Thyroid gland (tissue), 4 donors: ENCODE results near the gene SOWAHA. TPM values are rescaled to one million over a fixed set of nuclear protein-coding genes. Genes with fewer than 3 reads are reported as not detected.

Experiments used
- DNase-seq, 2 donors: peaks; one replicate each; pipeline ENCODE4 v3.0.0-alpha.2; 2019
- H3K27ac ChIP-seq, 3 donors: fragments of 200-600 bp; sonication (generic); 1 replicate in 2 of 3; 2 replicates in 1 of 3; pipeline ENCODE4 v1.5.1; 2016 to 2019; ENCODE audit warnings: mild to moderate bottlenecking in 1 of 3, moderate library complexity in 1 of 3
- H3K27me3 ChIP-seq: fragments of 200-600 bp; sonication (generic); one replicate; pipeline ENCODE4 v1.5.1; 2019
- H3K36me3 ChIP-seq, 2 donors: fragments of 200-600 bp; sonication (generic); one replicate each; pipeline ENCODE4 v1.5.1; 2016 to 2019
- H3K4me1 ChIP-seq, 2 donors: fragments of 200-600 bp; sonication (generic); one replicate each; pipeline ENCODE4 v1.5.1; 2017 to 2019
- H3K4me3 ChIP-seq, 3 donors: fragments of 200-600 bp; sonication (generic); replicated peaks in 1 of 3; 1 replicate in 2 of 3; 2 replicates in 1 of 3; pipeline ENCODE4 v1.5.1; 2016; ENCODE audit warnings: mild to moderate bottlenecking in 1 of 3
- H3K9me3 ChIP-seq: fragments of 200-600 bp; sonication (generic); one replicate; pipeline ENCODE4 v1.5.1; 2017
- CTCF ChIP-seq, 6 experiments: fragments of 200-600 bp in 3 of 6; fragments of 450-650 bp in 3 of 6; sonication (generic) in 3 of 6; IDR thresholded peaks; one replicate each; pipeline ENCODE4 v1.5.1; 2016 to 2019; ENCODE audit warnings: antibody characterized with exemption in 6 of 6, mild to moderate bottlenecking in 2 of 6, inconsistent platforms in 1 of 6, moderate library complexity in 1 of 6
- POLR2A ChIP-seq, 2 donors: fragments of 450-650 bp; IDR thresholded peaks; one replicate each; pipeline ENCODE4 v1.6.1; 2017; ENCODE audit warnings: antibody characterized with exemption in 2 of 2, mild to moderate bottlenecking in 2 of 2, moderate library complexity in 1 of 2
- WGBS, 2 donors: methylation state at CpG; one replicate each; pipeline ENCODE4 v1.1.5; 2017; 5-methylcytosine and 5-hydroxymethylcytosine counted together
- intact Hi-C: fragments of 100-400 bp; cut with DNase I; formaldehyde crosslinking; loops from one replicate; pipeline ENCODE4 v1.15.1; 2023
- total RNA-seq, 4 donors: library from RNA; depleted of rRNA; stranded (reverse); fragments of >200 nt; gene quantifications; one replicate each; pipeline ENCODE4 v1.2.3, GENCODE V29; 2016

Gene SOWAHA
- total RNA-seq: 1 to 10 TPM; 3.7 to 9.3 (median 4.6) TPM

- no peaks in the 10 kb centered on the region for H3K36me3 ChIP-seq
- peaks cover 6 to 10% of the 10 kb centered on the region in 2 donors for H3K4me1 ChIP-seq
- peak; percentile 64 to 69 for DNase-seq
- H3K27ac ChIP-seq: peak within 1 kb of the TSS in 2 of 3 donors; percentile 36 to 38
- TF ChIP-seq POLR2A (IDR thresholded peaks at IDR 0.05) (peak in 1 of 2 donors; percentile 10), CTCF (IDR thresholded peaks at IDR 0.05) (no peak)
- no peaks in the 10 kb centered on the region for H3K9me3 ChIP-seq
- intact Hi-C loops: no loop called here
- WGBS, 2 donors: 4 to 8% methylated on average over 22 to 33 of the region's 68 CpGs
- H3K27me3 ChIP-seq: no peaks in the 10 kb centered on the region
- peak within 1 kb of the TSS in 2 of 3 donors; percentile 30 to 52 for H3K4me3 ChIP-seq
Observed at GRCh38 chr5:132812781-132813598, at the start of gene SOWAHA. Gene SOWAHA, plus strand, starts transcription at chr5:132813302. Its CDS starts 320 bp downstream, at chr5:132813622.

GRCh38 chr5:132764051-132764450 lies 49.1 kb upstream of the SOWAHA start:
- 97% methylated on average over 10 of the region's 10 CpGs for WGBS, 2 donors
- TF ChIP-seq POLR2A (IDR thresholded peaks at IDR 0.05) (no peak), CTCF (IDR thresholded peaks at IDR 0.05) (no peak)
- Histone ChIP-seq H3K4me3 (no peak overlapping the region), H3K4me1 (peaks cover 12 to 27% of the 10 kb centered on the region in 2 donors), H3K9me3 (no peaks in the 10 kb centered on the region), H3K36me3 (peaks cover 46 to 50% of the 10 kb centered on the region in 2 donors), H3K27me3 (no peaks in the 10 kb centered on the region), H3K27ac (no peak overlapping the region)
- no peak for DNase-seq
- intact Hi-C loops: no loop called here

GRCh38 chr5:132764671-132765238 lies 48.3 kb upstream of the SOWAHA start:
- H3K9me3 ChIP-seq: no peaks in the 10 kb centered on the region
- no peaks in the 10 kb centered on the region for H3K27me3 ChIP-seq
- 92 to 93% methylated on average over 7 of the region's 7 CpGs for WGBS, 2 donors
- peaks cover 12 to 33% of the 10 kb centered on the region in 2 donors for H3K4me1 ChIP-seq
- no peak for TF ChIP-seq POLR2A (IDR thresholded peaks at IDR 0.05)
- TF ChIP-seq CTCF (IDR thresholded peaks at IDR 0.05): no peak
- peaks cover 42 to 49% of the 10 kb centered on the region in 2 donors for H3K36me3 ChIP-seq
- intact Hi-C loops: no loop called here
- no peak overlapping the region for H3K27ac ChIP-seq
- H3K4me3 ChIP-seq: no peak overlapping the region
- no peak for DNase-seq

- Histone ChIP-seq H3K27me3 (no peaks in the 10 kb centered on the region), H3K27ac (no peak overlapping the region), H3K4me3 (no peak overlapping the region), H3K4me1 (peaks cover 15 to 36% of the 10 kb centered on the region in 2 donors), H3K36me3 (peaks cover 35 to 42% of the 10 kb centered on the region in 2 donors), H3K9me3 (no peaks in the 10 kb centered on the region)
- TF ChIP-seq CTCF (IDR thresholded peaks at IDR 0.05): no peak
- DNase-seq: no peak
- intact Hi-C loops: no loop called here
- WGBS, 2 donors: 89% methylated on average over 10 to 12 of the region's 12 CpGs
Observed at GRCh38 chr5:132765311-132766019, 47.6 kb upstream of the SOWAHA start.
